Hematopoietic multipotent progenitor cell treated with erythropoietin and hydrocortisone succinate and interleukin-3 and kit ligand, for 17 days (in vitro differentiated cells): ENCODE measurements around the gene ULK4.

Experiments used
- DNase-seq: peaks from one replicate; pipeline ENCODE4 v3.0.0-alpha.2; 2015; ENCODE audit warnings: low spot score

ULK4 gene

GRCh38 chr3:41216993-41217392, 744.9 kb downstream of the ULK4 start:
- DNase-seq: no peak

DNA sequence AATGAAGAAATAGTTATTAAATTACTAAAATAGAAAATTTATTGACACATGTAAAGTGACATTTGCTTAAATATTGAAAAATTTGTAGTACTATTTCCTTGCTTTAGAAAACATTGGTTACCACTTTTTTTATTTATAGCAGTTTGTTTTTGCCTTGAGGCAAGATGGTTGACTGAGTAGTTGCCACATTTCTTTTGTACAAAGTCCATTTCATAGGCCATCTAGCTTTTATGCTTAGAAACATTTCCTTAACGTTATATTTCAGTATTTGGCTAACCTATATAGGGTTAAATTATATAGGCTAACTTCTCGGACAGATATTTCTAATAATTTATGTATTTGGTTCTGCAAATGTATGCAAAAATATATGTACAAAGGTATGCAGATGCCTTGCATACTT, 745.5 kb downstream of the ULK4 start:
- no peak for DNase-seq

- no peak for DNase-seq
Measured at GRCh38 chr3:41213588-41213987, 748.3 kb downstream of the ULK4 start.

GRCh38 chr3:41212088-41212487, 749.8 kb downstream of the ULK4 start:
- no peak for DNase-seq

DNA sequence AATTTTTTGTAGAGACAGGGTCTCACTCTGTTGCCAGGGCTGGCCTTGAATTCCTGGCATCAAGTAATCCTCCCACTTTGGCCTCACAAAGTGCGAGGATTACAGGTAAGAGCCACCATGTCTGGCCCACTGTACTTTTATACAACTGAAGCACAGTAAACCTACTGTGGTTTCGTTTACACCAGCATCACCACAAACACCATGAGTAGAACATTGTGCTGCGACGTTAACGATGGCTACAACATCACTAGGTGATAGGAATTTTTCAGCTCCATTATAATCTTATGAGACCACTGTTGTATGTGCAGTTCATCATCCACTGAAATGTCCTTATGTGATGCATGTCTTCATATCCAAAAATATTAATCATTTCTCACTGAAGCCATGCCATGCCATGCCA, 750.9 kb downstream of the ULK4 start:
- no peak for DNase-seq

GRCh38 chr3:41209646-41210045, 752.3 kb downstream of the ULK4 start:
- DNase-seq: no peak

GRCh38 chr3:41208507-41209220, 753.2 kb downstream of the ULK4 start:
- DNase-seq: no peak

GRCh38 chr3:41207355-41207754, 754.5 kb downstream of the ULK4 start:
- no peak for DNase-seq

DNA sequence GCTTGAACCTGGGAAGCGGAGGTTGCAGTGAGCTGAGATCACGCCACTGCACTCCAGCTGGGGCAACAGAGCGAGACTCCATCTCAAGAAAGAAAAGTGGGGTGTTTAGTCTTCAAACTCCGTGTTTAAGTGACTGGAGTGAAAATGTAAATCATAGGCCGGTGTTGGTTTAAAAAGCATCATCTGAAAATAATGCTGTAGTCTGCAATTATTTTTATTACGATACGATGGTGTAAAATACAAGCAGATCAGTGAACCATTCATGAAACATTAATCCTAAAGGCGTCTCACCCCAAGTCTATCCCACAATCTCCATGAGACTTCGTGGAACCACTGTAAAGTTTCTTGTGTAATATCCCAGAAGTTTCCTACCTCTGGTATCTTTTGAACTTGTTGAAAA, 756.3 kb downstream of the ULK4 start:
- no peak for DNase-seq

- DNase-seq: no peak
Measured at GRCh38 chr3:41204369-41204768, 757.5 kb downstream of the ULK4 start.

DNA sequence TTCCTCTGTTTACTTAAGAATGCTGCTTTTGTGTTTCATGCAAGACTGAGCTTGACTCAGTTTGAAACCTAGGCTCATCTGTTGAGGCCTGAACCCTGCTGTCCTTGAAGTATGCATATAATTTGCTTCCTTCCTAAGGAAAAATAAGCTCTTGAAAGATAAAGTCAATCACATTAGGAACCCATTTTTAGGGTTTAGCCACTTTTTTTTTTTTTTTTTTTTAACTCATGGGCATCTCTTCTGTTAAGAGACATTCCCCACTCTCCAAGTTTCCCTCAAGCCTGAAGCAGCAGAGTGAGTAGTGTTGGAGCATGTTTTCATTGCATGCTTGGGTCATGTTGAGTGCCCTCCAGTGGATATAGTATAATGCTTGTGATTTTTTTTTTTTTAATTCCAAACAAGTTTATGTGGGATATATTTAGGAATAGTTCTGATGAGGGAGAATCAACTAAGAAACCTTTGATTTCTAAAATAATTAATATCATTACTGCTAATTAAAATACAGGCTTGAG, 759.0 kb downstream of the ULK4 start:
- peak; percentile 45 for DNase-seq

- no peak for DNase-seq
Measured at GRCh38 chr3:41202075-41202833, 759.6 kb downstream of the ULK4 start.

DNA sequence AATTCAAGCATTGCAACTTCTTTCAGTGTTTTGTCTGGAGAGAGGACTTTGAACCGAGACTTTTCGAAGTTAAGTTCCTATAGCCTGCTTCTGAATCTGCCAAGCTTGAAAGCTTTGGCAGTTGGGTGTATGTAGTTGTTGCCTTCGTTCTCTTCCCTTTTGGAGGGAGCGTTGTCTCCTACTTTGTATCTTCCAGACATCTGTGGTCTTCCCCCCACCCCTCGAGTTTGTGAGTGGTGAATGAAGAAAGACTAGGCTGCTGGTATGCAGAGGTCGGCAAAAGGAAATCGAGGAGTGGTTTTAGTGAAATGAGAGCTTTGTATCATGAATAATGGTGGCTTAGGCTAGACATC, 761.3 kb downstream of the ULK4 start:
- DNase-seq: peak; percentile 42

GRCh38 chr3:41199866-41200668, 761.8 kb downstream of the ULK4 start:
- peak; percentile 43 for DNase-seq

- DNase-seq: peak; percentile 88
Measured at GRCh38 chr3:41198950-41199865, 762.7 kb downstream of the ULK4 start, which contains the start of gene CTNNB1. TSS of gene CTNNB1 (plus strand) at chr3:41199505. CDS start at chr3:41224069, 24,564 bp downstream.

DNA sequence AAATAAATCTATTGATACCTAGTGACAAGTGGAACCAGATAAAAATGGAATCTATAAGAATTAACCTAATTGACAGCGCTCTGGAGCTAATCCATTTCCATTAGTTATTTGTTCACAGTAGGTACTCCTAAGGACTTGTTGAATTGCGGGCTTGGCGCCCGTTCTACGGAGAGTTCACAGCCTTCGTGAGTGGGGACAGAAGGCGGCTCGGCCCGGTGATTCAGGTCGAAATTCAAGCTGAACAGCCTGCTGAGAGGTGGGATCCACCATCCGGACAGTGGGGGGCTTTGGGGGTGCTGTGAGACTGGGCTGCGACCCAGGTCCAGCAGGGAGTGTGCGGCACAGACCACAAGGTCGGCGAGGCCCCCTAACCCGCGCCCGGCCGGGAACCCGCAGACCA, 763.4 kb downstream of the ULK4 start:
- DNase-seq: peak; percentile 18

DNA sequence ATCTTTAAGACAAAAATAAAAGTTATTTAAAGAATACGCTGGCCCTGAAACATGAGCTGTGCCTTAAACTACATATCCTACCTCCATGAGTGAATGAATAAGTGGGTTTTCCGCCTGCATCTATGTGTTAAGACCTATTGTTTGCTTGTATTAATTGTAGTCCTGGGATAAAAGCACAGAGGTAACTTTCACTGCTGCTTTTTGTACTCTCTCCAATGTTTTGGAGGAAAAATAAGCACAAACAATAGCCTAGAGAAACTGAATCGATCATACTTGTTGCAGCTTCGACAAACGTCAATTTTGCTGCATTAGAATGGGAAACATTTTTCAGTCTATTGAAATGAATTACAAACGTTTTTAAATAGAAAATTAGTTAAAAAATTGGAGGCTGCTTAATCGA, 763.9 kb downstream of the ULK4 start:
- DNase-seq: no peak
